GM23338 (cell line): ENCODE measurements around the gene CDK11A. TPM values are rescaled to one million over a fixed set of nuclear protein-coding genes. Genes with fewer than 3 reads are reported as not detected.
"Not testable (repeated sequence)": the region's sequence is repeated elsewhere in the genome, so short reads cannot be mapped to it uniquely, and the experiment has no call there.

ENCODE experiments used
- ATAC-seq: fragments of 200-7000 bp; cut with Tn5 transposase; 3 replicates; pipeline ENCODE4 v1.9.1; 2020
- DNase-seq: peaks from one replicate; pipeline ENCODE4 v3.0.0-alpha.2; 2015; ENCODE audit warnings: low spot score
- H2AFZ ChIP-seq: fragments of 200-600 bp; sonication (generic); 2 replicates; pipeline ENCODE4 v1.8.0; 2016; ENCODE audit warnings: antibody characterized with exemption, mild to moderate bottlenecking, moderate library complexity
- H3F3A ChIP-seq: fragments of 200-600 bp; sonication (generic); replicated peaks from 2 replicates; pipeline ENCODE4 v1.8.0; 2017; ENCODE audit warnings: antibody characterized with exemption, mixed run types, low read depth
- H3K27ac ChIP-seq: fragments of 200-600 bp; sonication (generic); 2 replicates; pipeline ENCODE4 v1.6.1; 2016; ENCODE audit warnings: low read depth
- H3K27me3 ChIP-seq: fragments of 200-600 bp; sonication (generic); 2 replicates; pipeline ENCODE4 v1.8.0; 2016; ENCODE audit warnings: mild to moderate bottlenecking, mixed run types, moderate library complexity; ENCODE audit not compliant: insufficient read depth
- H3K36me3 ChIP-seq: fragments of 200-600 bp; sonication (generic); 2 replicates; pipeline ENCODE4 v1.8.0; 2016; ENCODE audit warnings: mild to moderate bottlenecking; ENCODE audit not compliant: insufficient read depth
- H3K4me1 ChIP-seq: fragments of 200-600 bp; sonication (generic); 2 replicates; pipeline ENCODE4 v1.8.0; 2016; ENCODE audit warnings: mild to moderate bottlenecking, moderate library complexity; ENCODE audit not compliant: insufficient read depth
- H3K4me2 ChIP-seq: fragments of 200-600 bp; sonication (generic); 2 replicates; pipeline ENCODE4 v1.7.1; 2017; ENCODE audit warnings: mixed run types
- H3K4me3 ChIP-seq: fragments of 200-600 bp; sonication (generic); 2 replicates; pipeline ENCODE4 v1.6.1; 2016; ENCODE audit warnings: mixed run types
- H3K79me2 ChIP-seq: fragments of 200-600 bp; sonication (generic); replicated peaks from 2 replicates; pipeline ENCODE4 v1.8.0; 2017; ENCODE audit warnings: mild to moderate bottlenecking; ENCODE audit not compliant: insufficient read depth
- H3K9me2 ChIP-seq: fragments of 200-600 bp; sonication (generic); 2 replicates; pipeline ENCODE4 v1.8.0; 2017; ENCODE audit not compliant: insufficient read depth
- H4K20me1 ChIP-seq: fragments of 200-600 bp; sonication (generic); replicated peaks from 2 replicates; pipeline ENCODE4 v1.8.0; 2017; ENCODE audit warnings: mild to moderate bottlenecking; ENCODE audit not compliant: insufficient read depth
- H3K27ac Mint-ChIP-seq: 2 replicates; pipeline ENCODE4 v1.8.0; 2020; ENCODE audit warnings: inconsistent platforms, mild to moderate bottlenecking, moderate library complexity, mixed read lengths
- H3K27me3 Mint-ChIP-seq: 3 replicates; pipeline ENCODE4 v1.8.0; 2022; ENCODE audit warnings: low read depth, mild to moderate bottlenecking, moderate library complexity, mixed read lengths, inconsistent platforms; ENCODE audit not compliant: insufficient read depth, poor library complexity
- H3K36me3 Mint-ChIP-seq: 3 replicates; pipeline ENCODE4 v1.8.0; 2021; ENCODE audit warnings: low read depth, mild to moderate bottlenecking, inconsistent platforms, moderate library complexity, mixed read lengths
- H3K4me1 Mint-ChIP-seq: 3 replicates; pipeline ENCODE4 v1.8.0; 2020; ENCODE audit warnings: mild to moderate bottlenecking, inconsistent platforms, mixed read lengths
- H3K4me3 Mint-ChIP-seq: 3 replicates; pipeline ENCODE4 v1.8.0; 2021; ENCODE audit warnings: moderate library complexity, mild to moderate bottlenecking, inconsistent platforms, mixed read lengths
- H3K9me3 Mint-ChIP-seq: 3 replicates; pipeline ENCODE4 v1.8.0; 2020; ENCODE audit warnings: moderate library complexity, mild to moderate bottlenecking, inconsistent platforms, mixed read lengths
- CREB1 ChIP-seq: fragments of 250-450 bp; sonication (Bioruptor Pico); IDR thresholded peaks from 2 replicates; pipeline ENCODE4 v1.5.0; 2020; ENCODE audit warnings: low read depth, mild to moderate bottlenecking, moderate library complexity
- POLR2AphosphoS5 ChIP-seq: IDR thresholded peaks from 2 replicates; pipeline ENCODE4 v1.6.1; 2016; ENCODE audit warnings: antibody characterized with exemption, low read depth
- polyA plus RNA-seq: library from polyadenylated mRNA; unstranded; fragments of >200 nt; fragmentation: Nextera tagmentation; extraction: Ambion mirVana; gene quantifications from 2 replicates; pipeline ENCODE4 v1.2.1, GENCODE V29; 2016
- total RNA-seq: library from RNA; depleted of rRNA; stranded (reverse); fragments of >200 nt; shearing (Covaris generic); gene quantifications from 2 replicates; pipeline ENCODE4 v1.2.3, GENCODE V29; 2014

The CDK11A gene
- total and polyA plus RNA-seq, 2 experiments from 2014 or later, result 22.8 to 72.6 TPM

- H3F3A ChIP-seq, H3K4me1 Mint-ChIP-seq, H3K27me3 ChIP-seq, H3K27ac ChIP-seq, H2AFZ ChIP-seq, ATAC-seq, H3K36me3 ChIP-seq, H3K4me3 Mint-ChIP-seq, DNase-seq, H4K20me1 ChIP-seq, H3K9me2 ChIP-seq, H3K27me3 Mint-ChIP-seq, H3K36me3 Mint-ChIP-seq, H3K9me3 Mint-ChIP-seq, H3K4me1 ChIP-seq, H3K4me3 ChIP-seq, H3K27ac Mint-ChIP-seq, H3K4me2 ChIP-seq, H3K79me2 ChIP-seq: not testable (repeated sequence)
Observed at GRCh38 chr1:1696431-1697357, 27.5 kb downstream of the CDK11A start.

GRCh38 chr1:1692714-1693647, 31.2 kb downstream of the CDK11A start, which contains the start of gene SLC35E2B:
Gene SLC35E2B (minus strand): TSS chr1:1692795. CDS start chr1:1676699, 16,096 bp downstream.
- H3K4me1 Mint-ChIP-seq, H3K27ac ChIP-seq, H3K27me3 ChIP-seq, H3F3A ChIP-seq, H3K27ac Mint-ChIP-seq, H3K27me3 Mint-ChIP-seq, H4K20me1 ChIP-seq, H3K36me3 ChIP-seq, H2AFZ ChIP-seq, H3K9me3 Mint-ChIP-seq, H3K9me2 ChIP-seq, H3K4me1 ChIP-seq: not testable (repeated sequence)
- ATAC-seq, result peak; percentile 77
- H3K4me2 ChIP-seq, result peak within 1 kb of the TSS; percentile 74; the same call in 1 of the 2 replicates
- peak within 1 kb of the TSS; percentile 71 for H3K4me3 ChIP-seq
- peak; percentile 93 for DNase-seq
- TF ChIP-seq POLR2AphosphoS5, result peak; percentile 52; the same call in 1 of the 2 replicates
- peak; percentile 73 for TF ChIP-seq CREB1 (CRISPR knock-in tag)
- Mint-ChIP-seq H3K4me3 (peak within 1 kb of the TSS; percentile 64; the same call in 2 of the 3 replicates), H3K36me3 (peaks cover 13% of the 10 kb centered on the region)
- peaks cover 17% of the 10 kb centered on the region for H3K79me2 ChIP-seq

- H3K27me3 ChIP-seq, H3K4me1 Mint-ChIP-seq, H3K9me3 Mint-ChIP-seq, H4K20me1 ChIP-seq, H3K9me2 ChIP-seq, H3K36me3 ChIP-seq, H3K27me3 Mint-ChIP-seq, H3K27ac ChIP-seq, H3F3A ChIP-seq, H3K4me1 ChIP-seq, H2AFZ ChIP-seq, H3K27ac Mint-ChIP-seq: not testable (repeated sequence)
- ATAC-seq, result peak; percentile 85
- H3K36me3 Mint-ChIP-seq, result peaks cover 15% of the 10 kb centered on the region
- H3K4me3 Mint-ChIP-seq, result peak overlapping the region; percentile 64; the same call in 2 of the 3 replicates
- TF ChIP-seq CREB1 (CRISPR knock-in tag) (0 out of 2 replicates have a peak, but pooled peaks have one; percentile 7), POLR2AphosphoS5 (peak; percentile 61; the same call in 1 of the 2 replicates)
- peak overlapping the region; percentile 74; the same call in 1 of the 2 replicates for H3K4me2 ChIP-seq
- peak; percentile 84 for DNase-seq
- H3K4me3 ChIP-seq, result peak overlapping the region; percentile 71
- peaks cover 24% of the 10 kb centered on the region for H3K79me2 ChIP-seq
Observed at GRCh38 chr1:1692324-1692713, 31.8 kb downstream of the CDK11A start.

GRCh38 chr1:1691443-1691842, 32.7 kb downstream of the CDK11A start:
- H3K4me3 ChIP-seq, result peak overlapping the region; percentile 38; the same call in 1 of the 2 replicates
- not testable (repeated sequence) for H3K4me1 ChIP-seq, H3F3A ChIP-seq, H3K27me3 Mint-ChIP-seq, DNase-seq, H3K27ac Mint-ChIP-seq, H3K4me3 Mint-ChIP-seq, H3K9me2 ChIP-seq, H3K27me3 ChIP-seq, H4K20me1 ChIP-seq, H3K36me3 ChIP-seq, H3K9me3 Mint-ChIP-seq, H3K4me1 Mint-ChIP-seq, ATAC-seq, H2AFZ ChIP-seq, H3K27ac ChIP-seq
- peaks cover 33% of the 10 kb centered on the region for H3K79me2 ChIP-seq
- peak overlapping the region; percentile 67; the same call in 1 of the 2 replicates for H3K4me2 ChIP-seq
- H3K36me3 Mint-ChIP-seq, result peaks cover 15% of the 10 kb centered on the region

GRCh38 chr1:1689526-1689925, 34.6 kb downstream of the CDK11A start:
- H3K79me2 ChIP-seq, result peaks cover 52% of the 10 kb centered on the region
- DNase-seq, result not testable (repeated sequence)

More at GRCh38 chr1:1689526-1689925, 34.6 kb downstream of the CDK11A start:
- H3K4me1 Mint-ChIP-seq, ATAC-seq, H3K27ac Mint-ChIP-seq, H3K27me3 Mint-ChIP-seq, H4K20me1 ChIP-seq, H3K4me3 ChIP-seq, H3K4me1 ChIP-seq, H3F3A ChIP-seq, H3K4me2 ChIP-seq, H3K9me2 ChIP-seq, H3K4me3 Mint-ChIP-seq, H3K9me3 Mint-ChIP-seq, H2AFZ ChIP-seq, H3K27ac ChIP-seq, H3K36me3 ChIP-seq, H3K27me3 ChIP-seq: not testable (repeated sequence)
- H3K36me3 Mint-ChIP-seq, result peaks cover 20% of the 10 kb centered on the region
